Activated CD8-positive, alpha-beta T cell treated with anti-CD3 and anti-CD28 coated beads for 36 hours (primary cell): ENCODE data around the gene INPP5K. TPM values are rescaled to one million over a fixed set of nuclear protein-coding genes. Genes with fewer than 3 reads are reported as not detected.

Experiments
- ATAC-seq: fragments of 200-7000 bp; cut with Tn5 transposase; one replicate; pipeline ENCODE4 v1.10.0; 2021; ENCODE audit warnings: mild to moderate bottlenecking, moderate library complexity
- CTCF ChIA-PET: fragments of 350-600 bp; sonication (Branson Sonifier 250); formaldehyde crosslinking; loops from one replicate; lab custom pipeline; 2021; ENCODE audit warnings: antibody characterized with exemption; lab: Charles Lee
- POLR2A ChIA-PET: fragments of 350-600 bp; sonication (Branson Sonifier 250); formaldehyde crosslinking; loops from one replicate; lab custom pipeline; 2021; ENCODE audit warnings: antibody characterized with exemption; lab: Charles Lee
- DNase-seq: peaks from one replicate; pipeline ENCODE4 v3.0.0-alpha.2; 2020
- H3K27ac Mint-ChIP-seq: one replicate; pipeline ENCODE4 v1.8.0; 2021; ENCODE audit warnings: mild to moderate bottlenecking, mixed read lengths
- H3K27me3 Mint-ChIP-seq: one replicate; pipeline ENCODE4 v1.8.0; 2021; ENCODE audit warnings: mixed read lengths
- H3K36me3 Mint-ChIP-seq: one replicate; pipeline ENCODE4 v1.8.0; 2021; ENCODE audit warnings: low read depth, mixed read lengths
- H3K4me1 Mint-ChIP-seq: one replicate; pipeline ENCODE4 v1.8.0; 2021; ENCODE audit warnings: low read depth, mixed read lengths
- H3K4me3 Mint-ChIP-seq: one replicate; pipeline ENCODE4 v1.8.0; 2021; ENCODE audit warnings: mild to moderate bottlenecking, moderate library complexity, mixed read lengths
- H3K9me3 Mint-ChIP-seq: one replicate; pipeline ENCODE4 v1.8.0; 2021; ENCODE audit warnings: mixed read lengths
- CTCF ChIP-seq: fragments of 200-600 bp; IDR thresholded peaks from one replicate; pipeline ENCODE4 v1.8.0; 2022; ENCODE audit warnings: antibody characterized with exemption, mild to moderate bottlenecking
- intact Hi-C: fragments of 100-400 bp; cut with micrococcal nuclease; formaldehyde crosslinking; loops from one replicate; pipeline ENCODE4 v1.10.0; 2022
- total RNA-seq, 2 experiments: library from RNA; stranded (reverse); gene quantifications; one replicate each; pipeline ENCODE4 v1.2.3, GENCODE V29; 2021

Gene INPP5K
- total RNA-seq, 2 experiments from 2014 or later, result 16.5 to 16.7 TPM

- ChIA-PET CTCF (interaction anchor here (1.2 kb wide), 1 partner anchor 109 kb away, joined by 3 read pairs; no protein-coding TSS in a partner anchor), POLR2A (interaction anchor here (1.7 to 2.2 kb wide), 2 partner anchors 10 to 13 kb away, joined by 5 to 6 read pairs; no protein-coding TSS in a partner anchor)
- ATAC-seq, result peak; percentile 68
- DNase-seq, result peak; percentile 60
- Mint-ChIP-seq H3K4me1 (peaks cover 15% of the 10 kb centered on the region), H3K27ac (no peak overlapping the region), H3K27me3 (peaks cover 3% of the 10 kb centered on the region), H3K36me3 (peaks cover 7% of the 10 kb centered on the region), H3K9me3 (peaks cover 2% of the 10 kb centered on the region), H3K4me3 (no peak overlapping the region)
- TF ChIP-seq CTCF, result no peak
- intact Hi-C loops, result no loop called here
These were observed 42.6 kb downstream of the INPP5K start for GRCh38 chr17:1473841-1474240.

- Mint-ChIP-seq H3K27ac (no peak overlapping the region), H3K4me3 (no peak overlapping the region), H3K36me3 (peaks cover 9% of the 10 kb centered on the region), H3K27me3 (peaks cover 3% of the 10 kb centered on the region), H3K4me1 (peaks cover 15% of the 10 kb centered on the region), H3K9me3 (peaks cover 2% of the 10 kb centered on the region)
- TF ChIP-seq CTCF, result no peak
- DNase-seq, result peak; percentile 58
- POLR2A ChIA-PET, result interaction anchor here (1.7 to 2.2 kb wide), 2 partner anchors 9 to 13 kb away, joined by 5 to 6 read pairs; no protein-coding TSS in a partner anchor
- intact Hi-C loops, result no loop called here
- CTCF ChIA-PET, result interaction anchor here (0.7 to 0.8 kb wide), 2 partner anchors 108 to 111 kb away, joined by 3 to 4 read pairs; no protein-coding TSS in a partner anchor
- peak; percentile 81 for ATAC-seq
These were observed 43.2 kb downstream of the INPP5K start for GRCh38 chr17:1473170-1473569.

- no peak for DNase-seq
- intact Hi-C loops, result no loop called here
- Mint-ChIP-seq H3K27ac (no peak overlapping the region), H3K36me3 (peaks cover 12% of the 10 kb centered on the region), H3K4me1 (peaks cover 15% of the 10 kb centered on the region), H3K27me3 (peaks cover 3% of the 10 kb centered on the region), H3K4me3 (no peak overlapping the region), H3K9me3 (peaks cover 2% of the 10 kb centered on the region)
- ChIA-PET CTCF (interaction anchor here (0.7 to 0.8 kb wide), 2 partner anchors 107 to 110 kb away, joined by 3 to 4 read pairs; no protein-coding TSS in a partner anchor), POLR2A (interaction anchor here (2.2 kb wide), 1 partner anchor 8 kb away, joined by 5 read pairs; no protein-coding TSS in a partner anchor)
- ATAC-seq, result no peak
- no peak for TF ChIP-seq CTCF
These were observed 44.2 kb downstream of the INPP5K start for GRCh38 chr17:1471911-1472821.

GRCh38 chr17:1471490-1471889, 44.9 kb downstream of the INPP5K start:
- Mint-ChIP-seq H3K9me3 (peaks cover 2% of the 10 kb centered on the region), H3K36me3 (peaks cover 12% of the 10 kb centered on the region), H3K4me1 (peaks cover 15% of the 10 kb centered on the region), H3K4me3 (no peak overlapping the region), H3K27me3 (peaks cover 3% of the 10 kb centered on the region), H3K27ac (no peak overlapping the region)
- CTCF ChIA-PET, result no interaction called here
- no peak for ATAC-seq
- TF ChIP-seq CTCF, result no peak
- DNase-seq, result no peak
- intact Hi-C loops, result no loop called here
- POLR2A ChIA-PET, result no interaction called here
